Mammary epithelial cell (primary cell): ENCODE results near the gene BIRC3.

Source experiments
- CTCF ChIP-seq, 2 donors: IDR thresholded peaks in 1 of 2; conservative IDR thresholded peaks in 1 of 2; 2 replicates each; pipeline ENCODE4 v1.5.1; 2011 to 2012; ENCODE audit warnings: inconsistent platforms in 2 of 2, low read length in 2 of 2, mild to moderate bottlenecking in 2 of 2, control low read depth in 1 of 2, low read depth in 1 of 2; ENCODE audit not compliant: insufficient read depth in 1 of 2; ENCODE audit errors: extremely low read depth in 1 of 2
- EZH2 ChIP-seq: IDR thresholded peaks from 2 replicates; pipeline ENCODE4 v1.6.1; 2012; ENCODE audit warnings: low read length, inconsistent platforms, borderline replicate concordance

DNA sequence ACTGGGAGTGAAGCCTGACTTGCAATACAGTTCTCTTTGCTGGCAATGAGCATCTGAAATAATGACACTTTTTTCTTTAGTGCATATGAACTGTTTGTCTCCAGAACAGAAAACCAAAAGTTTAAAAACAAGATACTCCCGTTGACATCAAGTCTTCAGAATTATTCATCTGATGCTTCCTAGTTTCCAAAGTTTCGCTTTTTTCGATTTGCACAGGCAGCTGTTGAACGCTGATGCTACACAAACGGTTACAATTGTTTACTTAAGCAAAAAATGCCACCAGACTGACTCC, 29.1 kb downstream of the BIRC3 start:
- TF ChIP-seq CTCF (conservative IDR thresholded peaks at IDR 0.05 in 1 of 2, IDR thresholded peaks at IDR 0.05 in 1 of 2; ENCODE audit: extremely low read depth in 1 of 2, insufficient read depth in 1 of 2, low read depth in 1 of 2, low read length in 2 of 2) (no peak), EZH2 (no peak)
